Measurements from ENCODE around the gene TXN2. TPM values are rescaled to one million over a fixed set of nuclear protein-coding genes. Genes with fewer than 3 reads are reported as not detected.
A peak's percentile ranks its signal among the peaks of the same experiment; 100 is the strongest.
"Not testable (repeated sequence)": the region's sequence is repeated elsewhere in the genome, so short reads cannot be mapped to it uniquely, and the experiment has no call there.

The TXN2 gene
- total RNA-seq, 2 donors from 2014 or later, result 120 to 122 TPM

DNA sequence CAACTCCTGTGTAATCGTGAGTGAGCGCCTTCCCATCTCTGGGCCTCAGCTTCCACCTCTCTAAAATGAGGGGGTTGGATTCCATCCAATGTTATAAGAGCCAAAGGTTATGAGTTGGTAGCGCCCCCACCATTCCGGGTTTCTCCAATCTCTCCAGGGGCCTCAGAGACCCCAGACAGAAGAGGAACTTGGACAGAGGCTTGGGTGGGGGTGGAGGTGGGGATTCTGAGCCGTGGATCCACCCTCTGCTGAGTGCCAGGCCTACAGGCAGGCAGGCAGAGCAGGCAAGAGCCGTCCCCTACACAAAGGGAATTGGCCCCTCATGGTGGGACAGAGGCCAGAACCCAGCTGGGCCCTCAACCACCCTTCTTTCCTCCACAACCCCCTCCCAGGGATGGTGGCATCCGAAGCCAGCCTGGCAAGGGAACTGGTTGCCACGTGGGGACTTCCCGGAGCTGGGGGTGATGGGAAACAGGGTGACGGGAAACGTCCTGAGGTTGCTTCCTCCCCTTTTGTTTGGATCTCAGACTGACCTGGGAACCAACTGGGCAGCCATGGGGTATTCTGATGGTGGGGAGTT lies 31.8 kb downstream of the TXN2 start:
- ATAC-seq, result no peak
- Mint-ChIP-seq H3K27ac (no peak overlapping the region), H3K9me3 (no peaks in the 10 kb centered on the region), H3K36me3 (no peaks in the 10 kb centered on the region)
- DNase-seq (ENCODE audit: low spot score in 2 of 2), result no peak

DNA sequence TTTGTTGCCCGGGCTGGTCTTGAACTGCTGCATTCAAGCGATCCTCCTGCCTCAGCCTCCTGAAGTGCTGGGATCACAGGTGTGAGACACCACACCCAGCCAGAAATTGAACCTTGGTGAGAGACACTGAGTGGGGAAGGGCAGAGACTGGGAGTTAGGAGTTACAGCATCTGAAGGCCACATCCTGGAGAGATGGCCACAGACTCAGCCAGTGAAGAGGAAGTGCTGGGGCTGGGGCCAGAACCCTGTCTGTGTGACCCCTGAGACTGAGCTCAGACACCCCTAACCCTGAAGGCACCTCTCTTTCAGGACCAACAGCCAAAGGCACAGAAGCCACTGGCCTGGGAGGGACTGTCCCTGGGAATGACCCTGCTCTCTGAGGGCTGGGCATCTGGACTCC lies 33.8 kb downstream of the TXN2 start:
- H3K27ac Mint-ChIP-seq, result no peak overlapping the region
- ATAC-seq (no peak), DNase-seq (ENCODE audit: low spot score in 2 of 2) (no peak)
- no peaks in the 10 kb centered on the region for H3K9me3 Mint-ChIP-seq
- H3K36me3 Mint-ChIP-seq, result no peaks in the 10 kb centered on the region

- DNase-seq (ENCODE audit: low spot score in 2 of 2) (no peak), ATAC-seq (no peak)
- H3K9me3 Mint-ChIP-seq, result no peaks in the 10 kb centered on the region
- H3K27ac Mint-ChIP-seq, result no peak overlapping the region
- no peaks in the 10 kb centered on the region for H3K36me3 Mint-ChIP-seq
Observed at GRCh38 chr22:36445158-36445668, 36.2 kb downstream of the TXN2 start.

- Mint-ChIP-seq H3K9me3 (no peaks in the 10 kb centered on the region), H3K27ac (no peak overlapping the region), H3K36me3 (no peaks in the 10 kb centered on the region)
- ATAC-seq (no peak), DNase-seq (ENCODE audit: low spot score in 2 of 2) (no peak)
Observed at GRCh38 chr22:36443198-36443770, 38.2 kb downstream of the TXN2 start.

- Mint-ChIP-seq H3K36me3 (no peaks in the 10 kb centered on the region), H3K27ac (no peak overlapping the region), H3K9me3 (no peaks in the 10 kb centered on the region)
- ATAC-seq (no peak), DNase-seq (ENCODE audit: low spot score in 2 of 2) (no peak)
Observed at GRCh38 chr22:36442506-36443197, 38.8 kb downstream of the TXN2 start.

DNA sequence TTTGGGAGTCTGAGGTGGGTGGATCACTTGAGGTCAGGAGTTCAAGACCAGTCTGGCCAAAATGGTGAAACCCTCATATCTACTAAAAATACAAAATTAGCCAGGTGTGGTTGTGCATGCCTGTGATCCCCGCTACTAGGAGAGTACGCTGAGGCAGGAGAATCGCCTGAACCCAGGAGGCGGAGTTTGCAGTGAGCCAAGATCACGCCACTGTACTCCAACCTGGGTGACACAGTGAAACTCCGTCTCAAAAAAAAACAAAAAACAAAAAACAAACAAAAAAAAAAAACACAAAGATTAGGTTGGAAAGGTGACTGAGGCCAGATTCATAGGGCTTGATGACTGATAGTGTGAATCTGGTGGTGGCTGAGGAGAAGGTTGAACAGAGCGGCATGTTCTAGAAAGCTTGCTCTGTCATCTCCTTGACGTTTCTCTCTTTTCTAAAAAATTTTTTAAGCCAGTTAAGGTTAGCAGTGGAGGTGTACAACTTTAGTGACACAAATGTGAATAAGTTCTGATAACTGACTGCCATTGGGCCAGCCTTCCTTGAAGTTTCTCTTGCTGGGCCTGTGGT lies 40.9 kb downstream of the TXN2 start:
- peak overlapping the region in 1 of 2 donors; percentile 55 for H3K27ac Mint-ChIP-seq
- no peak for DNase-seq (ENCODE audit: low spot score in 2 of 2)
- no peaks in the 10 kb centered on the region for H3K9me3 Mint-ChIP-seq

GRCh38 chr22:36439481-36440271 lies 41.8 kb downstream of the TXN2 start:
- no peaks in the 10 kb centered on the region for H3K36me3 Mint-ChIP-seq
- no peaks in the 10 kb centered on the region for H3K9me3 Mint-ChIP-seq
- peak overlapping the region in 1 of 2 donors; percentile 55 for H3K27ac Mint-ChIP-seq
- DNase-seq (ENCODE audit: low spot score in 2 of 2) (peak in 1 of 2 donors; percentile 67), ATAC-seq (peak in 1 of 2 donors; percentile 66)

More for the DNA sequence above, 40.9 kb downstream of the TXN2 start:
- no peaks in the 10 kb centered on the region for H3K36me3 Mint-ChIP-seq
- ATAC-seq, result peak in 1 of 2 donors; percentile 50

GRCh38 chr22:36435516-36436415 lies 45.7 kb downstream of the TXN2 start:
- Mint-ChIP-seq H3K9me3 (no peaks in the 10 kb centered on the region), H3K36me3 (no peaks in the 10 kb centered on the region), H3K27ac (peak overlapping the region; percentile 86 to 88)
- peak; percentile 61 to 80 for DNase-seq (ENCODE audit: low spot score in 2 of 2)
- peak; percentile 81 to 88 for ATAC-seq

GRCh38 chr22:36433318-36434231 lies 47.9 kb downstream of the TXN2 start:
- Mint-ChIP-seq H3K27ac (peak overlapping the region in 1 of 2 donors; percentile 30), H3K9me3 (no peaks in the 10 kb centered on the region), H3K36me3 (no peaks in the 10 kb centered on the region)
- ATAC-seq (no peak), DNase-seq (ENCODE audit: low spot score in 2 of 2) (no peak)

- Mint-ChIP-seq H3K9me3 (no peaks in the 10 kb centered on the region), H3K27ac (no peak overlapping the region), H3K36me3 (no peaks in the 10 kb centered on the region)
- ATAC-seq (no peak), DNase-seq (ENCODE audit: low spot score in 2 of 2) (no peak)
Observed at GRCh38 chr22:36432592-36433317, 48.7 kb downstream of the TXN2 start.

DNA sequence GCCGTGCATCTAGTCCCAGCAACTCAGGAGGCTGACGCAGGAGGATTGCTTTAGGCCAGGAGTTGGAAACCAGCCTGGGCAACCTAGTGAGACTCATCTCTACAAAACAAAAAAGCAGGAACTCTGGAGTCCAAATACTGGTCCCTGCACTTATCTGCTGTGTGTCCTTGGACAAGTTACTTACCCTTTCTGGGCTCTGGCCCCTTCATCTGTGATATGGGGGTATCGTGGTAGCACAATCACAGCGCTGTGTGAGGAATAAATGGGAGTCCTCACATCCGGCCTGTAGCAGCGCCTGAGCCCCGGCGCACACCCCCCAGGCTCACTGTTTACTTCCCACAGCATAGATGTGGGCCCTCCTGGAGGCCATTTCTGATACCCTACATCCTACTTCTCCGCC lies 49.5 kb downstream of the TXN2 start:
- no peak for DNase-seq (ENCODE audit: low spot score in 2 of 2)
- no peak for ATAC-seq
- H3K9me3 Mint-ChIP-seq, result no peaks in the 10 kb centered on the region
- H3K36me3 Mint-ChIP-seq, result no peaks in the 10 kb centered on the region
- H3K27ac Mint-ChIP-seq, result no peak overlapping the region

DNA sequence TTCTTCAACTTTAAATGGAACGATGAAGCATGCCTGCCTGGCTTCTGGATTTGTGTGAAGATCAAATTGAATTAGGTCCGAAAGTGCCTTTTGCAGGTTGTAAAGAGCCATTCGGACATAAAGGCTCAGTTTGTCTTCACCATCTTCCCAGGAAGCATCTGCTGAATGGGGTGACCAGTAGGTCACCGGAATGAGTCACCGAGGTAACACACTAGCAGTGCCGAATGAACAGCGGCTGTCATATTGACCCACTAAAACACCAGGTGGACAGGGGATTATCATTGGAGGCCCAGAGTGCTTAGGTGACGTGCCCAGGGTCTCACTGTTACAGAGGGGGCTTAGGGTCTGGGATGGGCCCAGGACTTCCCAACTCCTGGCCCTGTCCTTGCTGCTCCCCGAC lies 50.6 kb downstream of the TXN2 start:
- H3K9me3 Mint-ChIP-seq, result no peaks in the 10 kb centered on the region
- no peak for DNase-seq (ENCODE audit: low spot score in 2 of 2)

DNA sequence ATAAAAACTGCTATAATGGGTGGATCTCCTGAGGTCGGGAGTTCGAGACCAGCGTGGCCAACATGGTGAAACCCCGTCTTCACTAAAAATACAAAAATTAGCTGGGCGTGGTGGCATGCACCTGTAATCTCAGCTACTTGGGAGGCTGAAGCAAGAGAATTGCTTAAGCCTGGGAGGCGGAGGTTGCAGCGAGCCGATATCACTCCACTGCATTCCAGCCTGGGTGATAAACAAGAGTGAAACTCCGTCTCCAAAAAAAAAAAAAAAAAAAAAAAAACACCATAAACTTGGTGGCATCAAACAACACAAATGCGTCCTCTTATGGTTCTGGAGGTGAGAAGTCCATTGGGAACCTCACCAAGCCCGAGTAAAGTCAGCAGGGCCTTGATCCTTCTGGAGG lies 53.5 kb downstream of the TXN2 start:
- DNase-seq (ENCODE audit: low spot score in 2 of 2); ATAC-seq; H3K36me3 Mint-ChIP-seq: not testable (repeated sequence)

More for the DNA sequence above, 50.6 kb downstream of the TXN2 start:
- Mint-ChIP-seq H3K27ac (no peak overlapping the region), H3K36me3 (no peaks in the 10 kb centered on the region)
- no peak for ATAC-seq

DNA sequence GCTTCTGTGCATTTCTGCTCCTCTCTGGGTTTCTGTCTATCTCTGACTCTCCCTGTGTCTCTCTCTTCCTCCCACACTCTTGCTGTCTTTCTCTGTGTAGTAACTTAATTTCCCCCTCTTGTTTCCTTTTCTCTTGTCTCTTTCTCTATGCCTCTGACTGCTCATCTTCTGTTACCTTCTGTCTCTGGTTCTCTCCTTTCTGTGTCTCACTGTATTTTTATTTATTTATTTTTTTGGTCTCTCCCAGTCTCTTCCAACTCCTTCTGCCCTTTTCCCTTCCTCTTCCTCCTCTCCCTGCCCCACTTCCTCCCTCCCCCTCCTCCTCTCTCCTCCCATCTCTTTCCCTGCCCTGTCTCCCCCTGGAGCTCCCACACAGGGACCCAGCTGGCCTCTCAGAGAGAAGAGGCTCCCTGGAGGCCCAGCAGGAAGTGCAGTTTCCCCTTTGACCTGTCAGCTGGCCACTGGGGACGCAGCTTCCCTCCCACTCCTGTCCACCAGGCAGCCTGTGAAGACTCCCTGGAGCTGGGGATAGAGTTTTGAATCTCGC lies 55.4 kb downstream of the TXN2 start:
- Mint-ChIP-seq H3K9me3 (no peaks in the 10 kb centered on the region), H3K27ac (peak overlapping the region; percentile 6 to 87), H3K36me3 (no peaks in the 10 kb centered on the region)
- no peak for DNase-seq (ENCODE audit: low spot score in 2 of 2)
- ATAC-seq, result peak; percentile 77 to 78

More for the DNA sequence above, 53.5 kb downstream of the TXN2 start:
- H3K27ac Mint-ChIP-seq, H3K9me3 Mint-ChIP-seq: not testable (repeated sequence)

All from activated naive CD4-positive, alpha-beta T cell treated with anti-CD3 and anti-CD28 coated beads, Interleukin-2, amount 50 U/mL, for 72 hours (primary cell).